GM10847 (cell line): ENCODE results near the gene KCNK1.

Experiments
- POLR2A ChIP-seq: IDR thresholded peaks from 2 replicates; pipeline ENCODE4 v1.6.1; 2011; ENCODE audit not compliant: insufficient read length; ENCODE audit errors: extremely low read depth

Gene KCNK1

DNA sequence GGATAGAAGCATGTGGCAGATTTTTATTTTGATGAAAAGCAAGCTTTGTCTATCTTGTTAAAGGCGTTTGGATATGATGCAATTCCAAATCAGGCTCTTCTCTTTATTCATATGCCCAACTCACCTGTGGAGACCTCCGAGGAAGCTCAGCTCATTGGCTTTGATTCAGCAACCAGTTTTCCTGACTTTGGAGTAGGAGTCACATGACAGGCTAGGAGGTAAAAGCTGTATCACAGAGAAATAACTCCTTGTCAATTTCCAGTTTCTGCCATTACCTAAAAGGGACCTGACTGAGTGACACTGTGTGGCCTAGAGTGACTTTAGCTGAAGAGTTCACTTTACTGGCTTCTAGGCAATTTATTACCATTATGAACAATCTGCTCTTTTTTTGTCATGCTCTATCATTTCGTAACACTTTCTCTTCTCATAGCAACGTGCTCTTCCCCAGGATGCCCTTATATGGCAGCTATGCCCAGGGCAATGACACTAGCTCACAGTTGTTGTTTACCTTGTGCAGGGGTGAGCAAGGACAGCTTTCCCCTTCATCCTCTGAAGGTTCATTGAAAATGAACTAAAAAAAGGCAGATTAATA is 107.2 kb downstream of the KCNK1 start:
- no peak for TF ChIP-seq POLR2A
